PFSK-1 (cell line): ENCODE data around the gene RBM20.

Experiments
- SIN3A ChIP-seq: IDR thresholded peaks from 2 replicates; pipeline ENCODE4 v1.6.1; 2012; ENCODE audit warnings: mild to moderate bottlenecking, low read length, moderate library complexity, borderline replicate concordance; ENCODE audit not compliant: insufficient read depth
- TAF1 ChIP-seq: IDR thresholded peaks from 2 replicates; pipeline ENCODE4 v1.6.1; 2012; ENCODE audit warnings: low read length, control low read depth, borderline replicate concordance; ENCODE audit not compliant: insufficient read depth
- TF ChIP-seq, protein P1 (sequence below), 2 experiments: IDR thresholded peaks; 2 replicates each; pipeline versions ENCODE4 v1.6.1 to v1.8.0; 2011 to 2012; ENCODE audit warnings: low read depth in 2 of 2, low read length in 2 of 2, control low read depth in 1 of 2, inconsistent platforms in 1 of 2, mild to moderate bottlenecking in 1 of 2, moderate library complexity in 1 of 2; ENCODE audit not compliant: insufficient read depth in 1 of 2

DNA sequence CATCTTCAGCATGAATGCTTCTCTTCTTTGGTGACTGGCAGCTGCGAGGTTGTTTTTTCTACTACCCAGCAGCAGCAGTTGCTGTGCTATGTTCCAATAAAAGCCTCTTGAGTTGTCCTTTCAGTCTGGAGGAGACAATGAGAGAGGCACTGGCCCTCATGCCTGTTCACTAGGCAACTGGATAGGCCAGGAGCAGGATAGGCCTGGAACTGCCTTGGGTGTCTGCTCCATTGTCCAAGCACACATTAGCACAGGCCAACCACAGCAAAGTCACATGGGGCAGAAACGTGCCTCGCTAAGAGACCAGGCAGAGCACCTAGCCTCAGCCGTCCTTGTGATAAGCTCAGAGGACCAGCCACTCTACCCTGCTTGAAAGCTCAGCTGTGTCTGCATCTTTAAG, 150.7 kb downstream of the RBM20 start:
- no peak for TF ChIP-seq SIN3A
- TF ChIP-seq, protein P1, sequence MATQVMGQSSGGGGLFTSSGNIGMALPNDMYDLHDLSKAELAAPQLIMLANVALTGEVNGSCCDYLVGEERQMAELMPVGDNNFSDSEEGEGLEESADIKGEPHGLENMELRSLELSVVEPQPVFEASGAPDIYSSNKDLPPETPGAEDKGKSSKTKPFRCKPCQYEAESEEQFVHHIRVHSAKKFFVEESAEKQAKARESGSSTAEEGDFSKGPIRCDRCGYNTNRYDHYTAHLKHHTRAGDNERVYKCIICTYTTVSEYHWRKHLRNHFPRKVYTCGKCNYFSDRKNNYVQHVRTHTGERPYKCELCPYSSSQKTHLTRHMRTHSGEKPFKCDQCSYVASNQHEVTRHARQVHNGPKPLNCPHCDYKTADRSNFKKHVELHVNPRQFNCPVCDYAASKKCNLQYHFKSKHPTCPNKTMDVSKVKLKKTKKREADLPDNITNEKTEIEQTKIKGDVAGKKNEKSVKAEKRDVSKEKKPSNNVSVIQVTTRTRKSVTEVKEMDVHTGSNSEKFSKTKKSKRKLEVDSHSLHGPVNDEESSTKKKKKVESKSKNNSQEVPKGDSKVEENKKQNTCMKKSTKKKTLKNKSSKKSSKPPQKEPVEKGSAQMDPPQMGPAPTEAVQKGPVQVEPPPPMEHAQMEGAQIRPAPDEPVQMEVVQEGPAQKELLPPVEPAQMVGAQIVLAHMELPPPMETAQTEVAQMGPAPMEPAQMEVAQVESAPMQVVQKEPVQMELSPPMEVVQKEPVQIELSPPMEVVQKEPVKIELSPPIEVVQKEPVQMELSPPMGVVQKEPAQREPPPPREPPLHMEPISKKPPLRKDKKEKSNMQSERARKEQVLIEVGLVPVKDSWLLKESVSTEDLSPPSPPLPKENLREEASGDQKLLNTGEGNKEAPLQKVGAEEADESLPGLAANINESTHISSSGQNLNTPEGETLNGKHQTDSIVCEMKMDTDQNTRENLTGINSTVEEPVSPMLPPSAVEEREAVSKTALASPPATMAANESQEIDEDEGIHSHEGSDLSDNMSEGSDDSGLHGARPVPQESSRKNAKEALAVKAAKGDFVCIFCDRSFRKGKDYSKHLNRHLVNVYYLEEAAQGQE (IDR thresholded peaks at IDR 0.05; ENCODE audit: insufficient read depth in 1 of 2, low read depth in 2 of 2, low read length in 2 of 2): no peak
- no peak for TF ChIP-seq TAF1
